Spleen (tissue), 7 donors: ENCODE data around the gene GRM8.

Experiments
- POLR2AphosphoS5 ChIP-seq, 3 donors: sonication (generic); formaldehyde crosslinking; IDR thresholded peaks; one replicate each; pipeline ENCODE4 v1.5.1; 2017; ENCODE audit warnings: antibody characterized with exemption in 3 of 3
- TF ChIP-seq, protein P1 (sequence below), 11 experiments: fragments of 200-600 bp in 7 of 11; fragments of 450-650 bp in 4 of 11; sonication (generic) in 4 of 11; IDR thresholded peaks in 8 of 11; conservative IDR thresholded peaks in 3 of 11; 1 replicate in 7 of 11; 2 replicates in 4 of 11; pipeline versions ENCODE4 v1.4.0 to v1.8.0; 2016 to 2021; ENCODE audit warnings: antibody characterized with exemption in 11 of 11, inconsistent platforms in 4 of 11, mild to moderate bottlenecking in 1 of 11
- donor health status: DM: no; HTN: no; CAD: no; lungs with moderate emphysema.
- donor health status: DM: no; HTN: no; CAD: no.
- donor health status: DM: no; HTN: no; CAD: no.

DNA sequence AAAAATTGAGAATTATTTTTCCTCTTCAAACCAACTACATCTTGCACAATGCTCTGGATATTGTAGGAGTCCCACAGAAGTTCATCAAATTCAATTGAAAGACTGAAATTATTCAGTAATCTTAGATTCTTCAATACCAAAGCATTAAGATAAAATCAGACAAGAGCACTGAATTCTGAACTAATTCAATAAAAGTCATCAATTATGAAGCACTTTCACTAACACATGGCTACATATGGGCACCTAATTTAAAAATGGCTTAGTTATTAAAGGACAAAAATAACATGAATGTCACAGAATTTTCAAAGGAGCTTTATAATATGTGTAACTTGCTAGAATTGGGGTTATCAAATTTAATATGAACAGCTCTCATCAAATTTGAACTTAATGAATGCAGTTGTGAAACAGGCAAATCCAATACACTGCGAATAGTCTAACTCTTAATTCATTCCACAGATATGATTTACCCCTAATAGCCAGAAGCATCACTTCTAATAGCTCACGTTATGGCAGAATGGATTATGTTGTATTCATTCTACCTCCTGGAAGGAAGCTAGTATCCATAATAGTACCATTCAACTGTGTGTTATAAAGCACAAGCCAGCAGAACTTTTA lies 116.8 kb downstream of the GRM8 start:
- TF ChIP-seq, protein P1, sequence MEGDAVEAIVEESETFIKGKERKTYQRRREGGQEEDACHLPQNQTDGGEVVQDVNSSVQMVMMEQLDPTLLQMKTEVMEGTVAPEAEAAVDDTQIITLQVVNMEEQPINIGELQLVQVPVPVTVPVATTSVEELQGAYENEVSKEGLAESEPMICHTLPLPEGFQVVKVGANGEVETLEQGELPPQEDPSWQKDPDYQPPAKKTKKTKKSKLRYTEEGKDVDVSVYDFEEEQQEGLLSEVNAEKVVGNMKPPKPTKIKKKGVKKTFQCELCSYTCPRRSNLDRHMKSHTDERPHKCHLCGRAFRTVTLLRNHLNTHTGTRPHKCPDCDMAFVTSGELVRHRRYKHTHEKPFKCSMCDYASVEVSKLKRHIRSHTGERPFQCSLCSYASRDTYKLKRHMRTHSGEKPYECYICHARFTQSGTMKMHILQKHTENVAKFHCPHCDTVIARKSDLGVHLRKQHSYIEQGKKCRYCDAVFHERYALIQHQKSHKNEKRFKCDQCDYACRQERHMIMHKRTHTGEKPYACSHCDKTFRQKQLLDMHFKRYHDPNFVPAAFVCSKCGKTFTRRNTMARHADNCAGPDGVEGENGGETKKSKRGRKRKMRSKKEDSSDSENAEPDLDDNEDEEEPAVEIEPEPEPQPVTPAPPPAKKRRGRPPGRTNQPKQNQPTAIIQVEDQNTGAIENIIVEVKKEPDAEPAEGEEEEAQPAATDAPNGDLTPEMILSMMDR (IDR thresholded peaks at IDR 0.05 in 8 of 11, conservative IDR thresholded peaks at IDR 0.05 in 3 of 11) = no peak
- no peak for TF ChIP-seq POLR2AphosphoS5 (IDR thresholded peaks at IDR 0.05)
